ENCODE measurements around the gene ELOA. TPM values are rescaled to one million over a fixed set of nuclear protein-coding genes. Genes with fewer than 3 reads are reported as not detected.
A peak's percentile ranks its signal among the peaks of the same experiment; 100 is the strongest.
"Not testable (repeated sequence)": the region's sequence is repeated elsewhere in the genome, so short reads cannot be mapped to it uniquely, and the experiment has no call there.

Gene ELOA
- total RNA-seq, 2 donors from 2014 or later: 30.9 to 33.4 TPM

DNA sequence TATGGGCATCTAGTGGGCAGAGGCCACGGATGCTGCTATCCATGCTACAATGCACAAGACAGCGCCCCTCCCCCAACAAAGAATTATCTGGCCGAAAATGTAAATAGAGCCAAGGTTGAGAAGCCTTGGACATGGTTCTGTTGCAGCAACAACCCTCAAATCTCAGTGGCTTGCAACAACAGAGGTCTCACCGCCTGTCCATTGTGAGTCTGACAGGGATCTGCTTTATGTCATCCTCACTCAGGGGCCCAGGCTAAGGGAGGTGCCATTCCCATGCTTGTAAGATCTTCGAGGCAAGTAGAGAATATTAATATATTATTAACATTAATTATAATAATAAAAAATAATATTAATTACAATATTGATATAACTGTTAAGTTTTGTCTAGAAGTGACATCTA, 25.5 kb downstream of the ELOA start:
- ATAC-seq: no peak
- no peak for DNase-seq (ENCODE audit: low spot score in 2 of 2)
- H3K27ac Mint-ChIP-seq: no peak overlapping the region
- H3K36me3 Mint-ChIP-seq: no peaks in the 10 kb centered on the region
- H3K9me3 Mint-ChIP-seq: no peaks in the 10 kb centered on the region

DNA sequence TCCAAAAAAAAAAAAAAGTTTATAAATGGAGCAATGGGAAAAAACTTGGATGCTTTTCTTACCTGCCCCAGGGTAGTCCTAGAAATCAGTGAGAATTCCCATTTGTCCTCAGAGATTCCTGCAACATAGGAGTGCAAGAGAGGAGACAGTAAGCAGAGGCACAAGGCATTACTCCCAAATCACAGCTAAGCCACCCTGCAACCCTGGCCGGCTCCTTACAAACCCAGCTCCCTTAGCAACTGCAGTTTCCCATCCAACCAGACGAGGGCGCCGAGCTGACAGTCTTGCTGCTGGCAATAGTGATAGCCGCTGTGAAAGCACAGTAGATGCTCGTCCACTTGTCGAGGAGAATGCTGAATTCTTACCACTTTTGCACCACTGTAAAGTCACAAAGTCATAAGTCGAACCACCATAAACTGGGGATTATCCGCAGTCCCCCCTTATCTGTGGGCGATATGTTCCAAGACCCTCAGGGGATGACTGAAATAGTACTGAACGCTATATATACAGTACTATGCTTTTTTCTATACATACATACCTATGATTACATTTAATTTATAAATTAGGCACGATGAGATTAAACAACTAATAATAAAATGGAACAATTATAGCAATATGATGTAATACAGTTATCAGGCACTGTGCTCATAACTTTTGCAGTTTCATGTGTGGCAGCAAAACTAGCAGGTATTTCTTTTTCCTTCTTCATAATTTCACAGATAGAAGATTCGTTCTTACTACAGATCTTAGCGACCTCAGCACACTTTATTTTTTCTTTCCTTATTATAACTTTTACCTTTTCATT, 29.0 kb downstream of the ELOA start:
- Mint-ChIP-seq H3K36me3 (no peaks in the 10 kb centered on the region), H3K9me3 (no peaks in the 10 kb centered on the region), H3K27ac (no peak overlapping the region)
- ATAC-seq (peak; percentile 82 to 94), DNase-seq (ENCODE audit: low spot score in 2 of 2) (peak in 1 of 2 donors; percentile 92)

DNA sequence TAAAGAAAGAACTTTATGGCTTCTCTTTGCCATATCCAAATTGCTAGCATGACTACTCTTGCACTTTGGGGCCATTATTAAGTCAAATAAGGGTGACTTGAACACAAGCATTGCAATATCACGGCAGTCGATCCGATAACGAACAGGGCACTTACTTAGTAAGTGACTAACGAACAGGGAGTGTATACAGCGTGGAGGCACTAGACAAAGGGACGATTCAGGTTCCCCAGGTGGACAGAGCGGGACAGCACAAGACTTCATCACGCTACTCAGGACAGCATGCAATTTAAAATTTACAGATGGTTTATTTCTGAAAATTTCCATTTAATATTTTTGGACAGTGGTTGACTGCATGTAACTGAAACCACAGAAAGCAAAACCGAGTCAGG, 29.6 kb downstream of the ELOA start:
- ATAC-seq (no peak), DNase-seq (ENCODE audit: low spot score in 2 of 2) (no peak)
- Mint-ChIP-seq H3K27ac (no peak overlapping the region), H3K36me3 (peaks cover 2% of the 10 kb centered on the region in 2 donors), H3K9me3 (no peaks in the 10 kb centered on the region)

DNA sequence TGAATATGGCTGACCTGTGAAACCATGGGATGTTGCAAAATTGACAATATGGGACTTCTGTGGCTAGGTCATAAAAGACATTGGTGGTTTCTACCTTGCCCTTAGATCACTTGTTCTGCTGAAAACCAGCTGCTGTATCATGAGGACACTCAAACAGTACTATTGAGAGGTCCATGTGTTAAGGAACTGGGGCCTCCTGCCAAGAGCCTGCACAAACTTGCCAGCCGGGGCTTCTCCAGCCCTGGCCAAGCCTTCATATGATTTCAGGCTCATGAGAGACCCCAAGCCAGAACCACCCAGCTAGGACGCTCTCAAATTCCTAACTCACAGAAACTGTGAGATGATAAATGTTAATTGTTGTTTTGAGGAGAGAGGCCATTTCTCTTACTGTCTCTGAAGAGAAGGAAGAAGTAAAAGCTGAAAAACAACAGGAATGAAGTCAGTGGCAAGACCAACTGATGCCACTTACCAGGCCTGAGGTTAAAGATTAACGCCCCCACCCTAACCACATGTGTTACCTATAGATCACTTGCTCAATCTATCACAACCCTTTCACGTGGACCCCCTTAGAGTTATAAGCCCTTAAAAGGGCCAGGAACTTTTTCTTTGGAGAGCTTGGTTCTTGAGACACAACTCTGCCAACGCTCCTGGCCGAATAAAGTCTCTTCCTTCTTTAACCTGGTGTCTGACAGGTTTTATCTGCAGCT, 31.1 kb downstream of the ELOA start:
- no peak for ATAC-seq
- H3K27ac Mint-ChIP-seq: no peak overlapping the region
- no peak for DNase-seq (ENCODE audit: low spot score in 2 of 2)
- peaks cover 5 to 12% of the 10 kb centered on the region in 2 donors for H3K36me3 Mint-ChIP-seq
- no peaks in the 10 kb centered on the region for H3K9me3 Mint-ChIP-seq

DNA sequence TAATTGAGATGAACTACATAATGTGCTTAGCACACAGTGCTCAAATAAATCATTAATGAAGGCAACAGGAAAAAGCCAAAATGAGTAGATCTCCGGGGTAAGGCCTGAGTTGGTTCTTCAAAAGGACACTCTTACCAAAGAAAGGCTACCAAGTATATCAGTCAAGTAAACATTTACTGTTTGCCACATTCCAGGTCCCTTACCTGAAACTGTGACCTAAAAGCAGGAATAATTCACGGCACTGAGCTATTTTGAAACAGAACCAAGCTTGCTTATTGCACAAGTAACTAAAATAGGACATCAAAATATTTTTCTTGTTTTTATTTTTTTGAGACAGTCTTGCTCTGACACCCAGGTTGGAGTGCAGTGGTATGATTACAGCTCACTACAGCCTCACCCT, 32.9 kb downstream of the ELOA start:
- no peak for ATAC-seq
- H3K27ac Mint-ChIP-seq: no peak overlapping the region
- H3K36me3 Mint-ChIP-seq: peaks cover 5 to 16% of the 10 kb centered on the region in 2 donors
- DNase-seq (ENCODE audit: low spot score in 2 of 2): no peak
- H3K9me3 Mint-ChIP-seq: no peaks in the 10 kb centered on the region

DNA sequence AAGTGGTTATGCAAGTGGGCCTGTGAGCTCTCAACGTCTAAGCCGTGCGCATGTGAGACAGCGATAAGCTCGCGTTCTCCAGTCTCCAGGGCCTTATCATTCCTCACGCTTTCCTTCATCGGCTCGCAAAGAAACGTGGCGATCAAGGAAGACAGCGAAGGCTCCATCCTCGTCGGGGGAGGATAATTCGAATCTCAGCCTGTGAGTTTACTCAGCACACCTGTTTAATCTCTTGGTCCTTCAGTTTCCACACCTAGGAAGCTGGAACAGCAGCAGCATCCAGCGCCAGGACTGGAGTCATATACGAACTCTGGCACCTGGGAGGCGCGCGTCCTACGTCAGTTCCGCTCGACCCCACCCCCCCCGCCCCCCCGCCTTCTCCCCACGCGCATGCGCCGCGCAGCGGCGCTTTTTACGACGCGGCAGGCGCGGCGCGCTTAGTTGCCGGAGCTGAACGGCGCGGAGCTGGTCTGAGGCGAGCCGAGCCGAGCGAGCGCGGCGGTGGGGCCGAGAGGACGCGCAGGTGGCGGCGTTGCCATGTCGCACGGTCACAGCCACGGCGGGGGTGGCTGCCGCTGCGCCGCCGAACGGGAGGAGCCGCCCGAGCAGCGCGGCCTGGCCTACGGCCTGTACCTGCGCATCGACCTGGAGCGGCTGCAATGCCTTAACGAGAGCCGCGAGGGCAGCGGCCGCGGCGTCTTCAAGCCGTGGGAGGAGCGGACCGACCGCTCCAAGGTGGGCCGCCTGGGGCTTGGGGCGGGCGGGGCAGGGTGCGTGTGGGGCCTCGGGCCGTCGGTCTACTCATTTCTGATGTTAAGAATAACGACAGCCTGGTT, 34.9 kb downstream of the ELOA start, which contains the start of gene PITHD1:
Gene PITHD1 (plus strand): TSS at position 440 of the 836 bp plus-strand sequence. CDS start 98 bp downstream, at position 538.
- peak; percentile 84 to 88 for ATAC-seq
- Mint-ChIP-seq H3K36me3 (peaks cover 5 to 16% of the 10 kb centered on the region in 2 donors), H3K27ac (peak within 1 kb of the TSS; percentile 81 to 87), H3K9me3 (no peaks in the 10 kb centered on the region)
- DNase-seq (ENCODE audit: low spot score in 2 of 2): peak; percentile 79 to 85

DNA sequence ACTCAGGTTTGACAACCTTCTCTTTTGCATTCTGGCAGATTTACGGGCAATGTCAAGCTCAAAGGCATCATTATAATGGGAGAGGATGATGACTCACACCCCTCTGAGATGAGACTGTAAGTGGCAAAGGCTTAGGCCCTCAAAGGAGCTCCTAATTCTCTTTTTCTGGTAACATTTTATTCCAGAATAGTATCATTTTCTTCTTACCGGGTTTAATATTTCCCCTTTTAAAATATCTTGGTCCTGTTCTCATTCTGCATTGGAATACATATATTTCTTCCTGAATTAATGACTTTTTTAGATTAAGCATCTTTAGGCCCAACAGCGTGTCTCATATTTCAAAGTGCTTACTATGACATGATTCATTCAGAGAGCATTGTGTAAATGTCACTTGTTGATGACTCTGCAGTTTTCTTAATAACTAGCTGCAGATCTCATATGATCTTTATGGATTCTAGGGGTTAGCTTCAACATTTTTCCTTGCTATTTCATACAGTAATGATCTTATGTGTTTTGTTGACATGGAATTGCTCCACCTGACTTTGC, 36.6 kb downstream of the ELOA start:
- no peak for DNase-seq (ENCODE audit: low spot score in 2 of 2)
- peaks cover 5 to 19% of the 10 kb centered on the region in 2 donors for H3K36me3 Mint-ChIP-seq
- ATAC-seq: peak in 1 of 2 donors; percentile 36

DNA sequence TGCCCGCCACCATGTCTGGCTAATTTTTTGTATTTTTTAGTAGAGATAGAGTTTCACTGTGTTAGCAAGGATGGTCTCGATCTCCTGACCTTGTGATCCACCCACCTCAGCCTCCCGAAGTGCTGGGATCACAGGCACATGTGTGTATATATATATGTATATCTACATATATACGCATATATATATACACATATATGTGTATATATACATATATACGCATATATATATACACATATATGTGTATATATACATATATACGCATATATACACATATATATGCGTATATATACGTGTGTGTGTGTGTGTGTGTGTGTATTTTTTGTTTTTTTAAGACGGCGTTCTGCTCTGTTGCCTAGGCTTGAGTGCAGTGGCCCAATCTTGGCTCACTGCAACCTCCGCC, 39.9 kb downstream of the ELOA start:
- not testable (repeated sequence) for H3K9me3 Mint-ChIP-seq; ATAC-seq; DNase-seq (ENCODE audit: low spot score in 2 of 2)
- peaks cover 20 to 24% of the 10 kb centered on the region in 2 donors for H3K36me3 Mint-ChIP-seq
- H3K27ac Mint-ChIP-seq: peak overlapping the region in 1 of 2 donors; percentile 84

More for the DNA sequence above, 36.6 kb downstream of the ELOA start:
- peak overlapping the region; percentile 87 for H3K27ac Mint-ChIP-seq
- no peaks in the 10 kb centered on the region for H3K9me3 Mint-ChIP-seq

DNA sequence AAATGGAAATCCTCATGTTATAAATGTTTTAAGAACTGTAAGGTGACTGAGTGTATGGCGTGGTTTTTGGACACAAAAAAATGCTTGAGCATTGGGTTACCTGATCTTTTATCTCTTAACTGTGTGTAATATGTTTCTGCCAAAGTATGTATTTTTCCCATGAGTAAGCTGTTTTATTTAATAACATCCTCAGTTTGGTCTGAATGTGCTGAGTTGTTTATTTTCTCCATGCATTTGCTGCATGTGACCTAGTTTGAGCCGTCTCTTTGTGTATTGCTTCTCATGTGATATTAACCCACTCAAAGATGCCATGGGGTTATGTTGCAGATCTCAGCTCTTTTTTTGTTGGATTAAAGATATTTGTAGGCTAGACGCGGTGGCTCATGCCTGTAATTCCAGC, 41.6 kb downstream of the ELOA start:
- no peak overlapping the region for H3K27ac Mint-ChIP-seq
- peaks cover 12 to 23% of the 10 kb centered on the region in 2 donors for H3K36me3 Mint-ChIP-seq
- ATAC-seq (no peak), DNase-seq (ENCODE audit: low spot score in 2 of 2) (no peak)
- H3K9me3 Mint-ChIP-seq: no peaks in the 10 kb centered on the region

DNA sequence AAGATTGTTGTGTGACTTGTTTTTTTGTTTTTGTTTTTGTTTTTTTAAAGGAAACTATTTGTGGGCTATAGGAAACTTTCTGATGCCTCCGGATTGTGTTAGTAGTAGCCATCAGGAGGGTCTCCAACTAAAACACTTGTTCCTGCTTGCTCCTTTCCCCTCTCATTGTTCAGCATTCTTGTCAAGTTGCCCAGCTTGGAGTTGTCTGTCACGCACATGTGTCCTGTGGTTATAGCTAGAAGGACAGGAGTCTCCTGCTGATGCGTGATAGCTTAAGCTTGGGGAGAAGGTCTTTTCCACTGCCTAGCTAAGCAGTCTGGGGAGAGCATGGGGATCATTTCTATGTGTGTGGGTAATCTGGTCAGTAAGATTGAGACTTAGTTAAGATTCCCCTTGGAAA, 44.4 kb downstream of the ELOA start:
- DNase-seq (ENCODE audit: low spot score in 2 of 2): no peak
- Mint-ChIP-seq H3K27ac (no peak overlapping the region), H3K9me3 (no peaks in the 10 kb centered on the region), H3K36me3 (peaks cover 19 to 35% of the 10 kb centered on the region in 2 donors)
- no peak for ATAC-seq

DNA sequence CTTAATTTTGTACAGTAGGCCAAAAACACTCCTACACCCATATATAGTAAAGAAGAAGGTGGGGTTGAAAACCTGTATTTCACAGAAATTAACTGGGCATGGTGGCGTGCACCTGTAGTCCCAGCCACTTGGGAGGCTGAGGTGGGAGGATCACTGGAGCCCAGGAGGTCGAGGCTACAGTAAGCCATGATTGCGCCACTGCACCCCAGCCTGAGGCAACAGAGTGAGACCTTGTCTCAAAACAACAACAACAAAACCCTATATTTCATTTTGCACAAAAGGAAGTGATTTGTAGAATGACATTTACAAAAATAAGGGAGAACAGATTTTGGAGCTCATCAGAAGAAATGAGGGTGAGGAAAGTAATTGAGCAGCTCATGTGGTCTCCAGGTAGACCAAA, 45.4 kb downstream of the ELOA start:
- no peaks in the 10 kb centered on the region for H3K9me3 Mint-ChIP-seq
- DNase-seq (ENCODE audit: low spot score in 2 of 2) (no peak), ATAC-seq (no peak)
- no peak overlapping the region for H3K27ac Mint-ChIP-seq
- H3K36me3 Mint-ChIP-seq: peaks cover 19 to 35% of the 10 kb centered on the region in 2 donors

DNA sequence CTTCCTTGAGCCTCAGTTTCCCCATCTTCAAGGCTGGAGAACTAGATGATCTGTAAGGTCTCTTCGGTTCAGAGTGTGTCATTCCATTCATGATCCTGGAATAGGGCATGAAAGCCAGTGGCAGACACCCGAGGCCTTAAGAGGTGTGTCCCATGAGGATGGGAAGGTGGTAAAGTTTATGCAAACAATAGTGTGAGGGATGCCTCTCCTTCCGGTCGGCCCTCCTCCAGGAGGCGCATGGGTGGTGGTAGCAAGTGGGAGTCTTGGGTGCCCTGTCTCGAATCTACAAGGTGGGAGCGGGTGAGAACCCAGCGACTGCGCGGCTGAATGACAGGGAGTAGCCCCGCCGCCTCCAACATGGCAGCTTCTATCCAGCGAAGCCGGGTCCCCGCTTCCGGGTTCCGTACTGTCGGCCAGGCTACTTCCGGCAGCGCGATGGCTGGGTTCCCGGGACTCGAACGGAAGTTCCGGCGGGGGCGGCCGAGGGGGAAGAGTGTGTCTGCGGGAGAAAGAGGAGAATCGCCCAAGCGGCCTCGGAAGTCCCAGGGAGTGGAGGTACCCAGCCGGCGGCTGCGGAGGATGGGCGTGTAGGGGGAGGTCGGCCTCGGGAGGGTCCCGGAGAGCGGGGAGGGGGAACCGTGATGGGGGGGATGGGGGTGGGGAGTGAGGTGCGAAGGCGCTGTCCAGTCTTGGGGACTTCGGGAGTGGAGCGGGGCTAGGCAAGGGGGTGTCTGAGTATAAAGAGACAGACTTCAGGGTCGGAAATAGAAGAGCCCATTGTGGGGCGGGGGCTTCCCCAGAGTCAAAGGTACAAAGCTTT, 47.6 kb downstream of the ELOA start, which contains the start of gene LYPLA2:
Gene LYPLA2 (plus strand): TSS at position 450 of the 820 bp plus-strand sequence. CDS start 1,538 bp downstream, outside the sequence.
- Mint-ChIP-seq H3K36me3 (peaks cover 12 to 29% of the 10 kb centered on the region in 2 donors), H3K27ac (peak within 1 kb of the TSS; percentile 91 to 93), H3K9me3 (no peaks in the 10 kb centered on the region)
- DNase-seq (ENCODE audit: low spot score in 2 of 2): peak; percentile 85 to 90
- peak; percentile 91 to 92 for ATAC-seq

DNA sequence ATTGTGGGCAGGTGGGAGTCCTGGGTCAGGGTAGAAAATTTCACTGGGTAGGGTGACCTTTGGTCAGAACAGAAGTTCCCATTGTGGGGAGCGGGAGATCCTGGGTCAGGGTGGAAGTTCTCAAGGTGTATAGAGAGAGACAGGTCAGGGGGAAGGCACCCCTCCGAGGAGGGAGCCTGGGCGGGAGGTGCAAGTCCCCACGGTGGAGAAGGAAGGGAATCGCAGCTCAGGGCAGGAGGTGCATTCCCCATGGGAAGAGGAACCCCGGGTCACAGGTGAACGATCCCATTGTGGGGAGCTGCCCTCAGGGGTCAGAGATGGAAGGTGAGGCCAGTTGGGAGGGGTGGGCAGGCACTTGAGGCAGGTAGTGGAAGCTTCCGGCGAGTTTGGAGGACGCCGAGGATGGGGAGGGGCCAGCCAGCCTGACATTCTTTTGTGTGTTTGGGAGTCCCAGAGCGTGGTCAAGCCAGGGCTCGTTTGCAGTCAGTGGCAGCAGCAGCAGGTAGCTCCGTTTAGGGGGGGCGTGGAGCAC, 48.3 kb downstream of the ELOA start:
- H3K9me3 Mint-ChIP-seq: no peaks in the 10 kb centered on the region
- peak; percentile 30 to 34 for ATAC-seq
- H3K27ac Mint-ChIP-seq: peak overlapping the region; percentile 91 to 93
- DNase-seq (ENCODE audit: low spot score in 2 of 2): peak in 1 of 2 donors; percentile 27
- H3K36me3 Mint-ChIP-seq: peaks cover 7 to 25% of the 10 kb centered on the region in 2 donors

DNA sequence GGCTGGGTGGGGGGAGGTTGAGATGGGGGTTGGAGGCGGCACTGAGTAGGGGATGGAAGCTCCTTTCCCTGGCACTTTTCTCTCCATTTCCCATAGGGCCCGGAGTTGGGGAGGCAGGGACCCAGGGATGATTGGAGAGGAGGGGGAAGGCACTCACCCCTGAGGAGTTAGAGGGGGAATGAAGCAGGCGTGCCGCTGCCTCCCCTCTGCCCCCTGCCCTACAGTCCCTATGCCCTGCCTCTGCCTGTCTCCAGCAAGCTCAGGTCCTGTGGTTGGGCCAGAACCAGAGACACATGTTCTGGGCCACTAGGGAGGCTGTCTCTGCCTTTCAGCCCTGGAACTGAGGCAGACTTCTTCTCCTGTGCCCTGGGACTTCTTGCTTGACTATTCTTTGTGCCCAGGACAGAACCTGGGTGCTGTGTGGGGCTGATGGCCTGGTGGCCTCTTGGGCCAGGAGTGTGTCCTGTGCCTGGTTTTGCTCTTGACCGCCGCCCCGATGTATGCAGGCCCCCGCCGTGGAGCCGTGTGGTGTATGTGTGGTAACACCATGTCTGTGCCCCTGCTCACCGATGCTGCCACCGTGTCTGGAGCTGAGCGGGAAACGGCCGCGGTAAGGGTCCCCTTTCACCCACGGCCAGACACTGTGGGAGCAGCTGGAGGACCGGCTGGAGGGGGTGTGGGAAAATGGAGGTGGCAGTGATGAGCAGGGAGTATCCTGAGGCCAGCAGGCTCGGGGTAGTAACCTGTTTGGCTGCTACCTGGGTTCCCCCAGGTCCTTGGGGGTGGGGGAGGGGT, 49.1 kb downstream of the ELOA start:
- Mint-ChIP-seq H3K36me3 (peaks cover 7 to 18% of the 10 kb centered on the region in 2 donors), H3K27ac (peak overlapping the region; percentile 91 to 93)
- DNase-seq (ENCODE audit: low spot score in 2 of 2): no peak

More for the DNA sequence above, 49.1 kb downstream of the ELOA start:
- no peaks in the 10 kb centered on the region for H3K9me3 Mint-ChIP-seq
- ATAC-seq: no peak

All from activated naive CD4-positive, alpha-beta T cell treated with anti-CD3 and anti-CD28 coated beads, Interleukin-2, amount 50 U/mL, for 72 hours (primary cell).